Fibroblast of pulmonary artery (primary cell): Measurements from ENCODE around the gene LYRM4.

Experiments
- DNase-seq: peaks from one replicate; pipeline ENCODE4 v3.0.0-alpha.2; 2010; ENCODE audit warnings: low read depth
- H3K4me3 ChIP-seq: replicated peaks from 2 replicates; pipeline ENCODE4 v1.5.1; 2011; ENCODE audit warnings: low read depth, mild to moderate bottlenecking, control low read depth, low read length, moderate library complexity
- TF ChIP-seq, protein P1 (sequence below): IDR thresholded peaks from 2 replicates; pipeline ENCODE4 v1.5.1; 2011; ENCODE audit warnings: mild to moderate bottlenecking, control low read depth, low read length, inconsistent platforms; ENCODE audit errors: missing control alignments

LYRM4 gene

DNA sequence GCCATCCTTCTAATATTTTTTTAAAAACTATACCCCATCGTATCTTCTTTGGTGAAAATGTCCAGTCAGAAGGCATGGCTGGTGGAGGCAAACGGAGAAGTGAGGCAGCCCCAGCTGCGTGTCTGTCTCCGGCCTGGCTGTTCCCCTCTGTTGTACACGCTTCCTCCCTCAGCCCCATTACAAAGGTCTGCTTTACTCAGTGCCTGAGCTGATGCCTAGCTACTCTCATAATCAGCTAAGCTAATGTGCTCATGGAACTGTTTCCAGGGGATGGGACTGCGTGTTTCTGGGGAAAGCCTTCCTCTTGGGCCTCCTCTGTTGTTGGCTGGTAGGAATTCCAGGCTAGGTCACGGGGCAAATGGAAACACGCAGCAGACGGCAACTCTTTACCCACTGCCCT, 108.3 kb downstream of the LYRM4 start:
- DNase-seq, result no peak
- H3K4me3 ChIP-seq, result no peak overlapping the region
- TF ChIP-seq, protein P1, sequence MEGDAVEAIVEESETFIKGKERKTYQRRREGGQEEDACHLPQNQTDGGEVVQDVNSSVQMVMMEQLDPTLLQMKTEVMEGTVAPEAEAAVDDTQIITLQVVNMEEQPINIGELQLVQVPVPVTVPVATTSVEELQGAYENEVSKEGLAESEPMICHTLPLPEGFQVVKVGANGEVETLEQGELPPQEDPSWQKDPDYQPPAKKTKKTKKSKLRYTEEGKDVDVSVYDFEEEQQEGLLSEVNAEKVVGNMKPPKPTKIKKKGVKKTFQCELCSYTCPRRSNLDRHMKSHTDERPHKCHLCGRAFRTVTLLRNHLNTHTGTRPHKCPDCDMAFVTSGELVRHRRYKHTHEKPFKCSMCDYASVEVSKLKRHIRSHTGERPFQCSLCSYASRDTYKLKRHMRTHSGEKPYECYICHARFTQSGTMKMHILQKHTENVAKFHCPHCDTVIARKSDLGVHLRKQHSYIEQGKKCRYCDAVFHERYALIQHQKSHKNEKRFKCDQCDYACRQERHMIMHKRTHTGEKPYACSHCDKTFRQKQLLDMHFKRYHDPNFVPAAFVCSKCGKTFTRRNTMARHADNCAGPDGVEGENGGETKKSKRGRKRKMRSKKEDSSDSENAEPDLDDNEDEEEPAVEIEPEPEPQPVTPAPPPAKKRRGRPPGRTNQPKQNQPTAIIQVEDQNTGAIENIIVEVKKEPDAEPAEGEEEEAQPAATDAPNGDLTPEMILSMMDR, result no peak

DNA sequence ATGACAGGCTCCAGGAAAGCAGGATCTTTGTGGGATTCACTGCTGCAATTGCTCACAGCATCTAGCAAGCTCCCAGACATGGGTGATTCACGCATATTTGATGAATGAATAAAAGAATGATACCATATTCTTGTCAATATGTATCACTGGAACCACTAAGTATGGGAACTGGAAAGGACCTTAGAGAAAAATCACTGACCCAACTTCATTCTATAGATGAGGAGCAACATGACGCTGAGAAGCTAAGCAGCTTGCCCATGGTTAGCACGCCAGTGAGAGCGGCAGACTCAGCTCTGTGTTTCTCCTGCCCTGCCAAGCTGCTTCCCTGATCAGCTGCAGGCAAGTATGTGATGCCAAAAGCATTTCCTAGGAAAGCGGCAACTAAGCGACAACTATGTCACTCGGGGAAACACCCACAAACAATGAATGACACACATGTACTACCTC, 108.8 kb downstream of the LYRM4 start:
- TF ChIP-seq, protein P1, result no peak
- DNase-seq, result peak; percentile 63
- H3K4me3 ChIP-seq, result no peak overlapping the region

DNA sequence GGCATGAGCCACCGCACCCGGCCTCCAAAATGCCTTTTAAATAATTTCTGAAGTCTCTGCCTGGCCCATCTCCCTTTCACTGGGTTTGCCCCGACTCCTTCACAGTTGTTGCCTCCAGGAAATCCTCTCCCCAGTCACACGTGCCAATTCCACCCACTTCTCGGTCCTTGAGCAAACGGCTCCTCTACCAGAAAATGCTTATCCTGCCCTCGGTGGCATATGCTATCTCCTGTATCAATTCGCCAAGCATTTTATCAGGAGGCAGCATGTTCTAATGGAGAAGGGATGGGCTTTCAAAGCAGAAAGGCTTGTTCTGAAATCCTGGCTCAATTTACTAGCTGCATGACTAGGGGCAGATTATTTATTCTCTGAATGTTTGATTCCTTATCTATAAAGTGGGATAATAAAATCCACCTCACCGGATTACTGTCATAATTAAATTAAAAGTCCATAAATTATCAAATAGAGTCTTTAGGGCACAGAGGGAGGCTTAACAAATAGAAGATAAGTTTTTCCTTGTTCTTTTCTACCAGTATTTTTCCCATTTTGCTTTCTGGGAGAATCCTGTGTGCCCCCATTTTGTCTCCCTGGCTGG, 109.3 kb downstream of the LYRM4 start:
- DNase-seq, result no peak
- H3K4me3 ChIP-seq, result no peak overlapping the region
- TF ChIP-seq, protein P1, result no peak

DNA sequence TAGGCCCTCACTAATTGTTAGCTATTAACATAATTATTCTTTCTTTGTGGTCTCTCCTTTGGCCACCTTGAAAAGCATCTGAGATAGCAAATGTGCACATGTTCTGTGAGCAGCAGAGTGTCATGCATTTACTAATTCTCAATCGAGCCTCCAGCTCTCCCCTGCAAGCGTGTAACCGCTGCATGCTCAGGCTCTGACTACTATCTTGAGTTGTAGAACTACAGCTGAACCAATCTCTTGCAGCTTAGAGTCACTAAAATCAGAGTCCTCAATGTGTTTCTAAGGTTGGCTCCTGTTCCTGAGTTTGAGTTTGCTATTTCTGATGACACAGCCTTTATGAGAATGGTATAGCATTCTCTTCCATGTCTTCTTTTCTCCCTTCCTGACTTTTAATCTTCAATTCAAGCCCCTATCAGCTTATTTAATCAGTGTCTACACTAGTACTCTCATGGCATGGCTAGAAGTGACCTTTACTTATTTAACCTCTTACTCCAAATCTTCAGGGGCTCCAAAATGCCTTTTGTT, 110.1 kb downstream of the LYRM4 start:
- H3K4me3 ChIP-seq, result no peak overlapping the region
- TF ChIP-seq, protein P1, result no peak
- no peak for DNase-seq

DNA sequence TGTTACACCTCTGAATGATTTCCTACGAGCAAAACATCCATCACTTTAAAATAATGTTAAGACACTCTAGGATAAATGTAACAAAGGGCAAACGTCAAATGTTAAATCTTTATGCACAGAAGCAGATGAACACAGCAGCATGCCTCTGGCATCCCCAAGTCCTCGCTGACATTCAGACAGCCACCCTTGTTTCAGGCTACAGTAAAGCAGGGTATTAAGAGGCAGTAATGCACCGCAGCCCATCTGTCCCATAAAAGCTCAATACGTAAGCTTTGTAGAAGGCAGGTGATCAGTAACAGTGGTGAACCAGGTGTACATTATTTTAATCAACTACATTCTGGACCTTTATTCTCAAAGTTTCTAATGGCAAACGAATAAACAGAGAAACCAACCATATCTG, 110.9 kb downstream of the LYRM4 start:
- no peak overlapping the region for H3K4me3 ChIP-seq
- TF ChIP-seq, protein P1, result no peak
- DNase-seq, result no peak

DNA sequence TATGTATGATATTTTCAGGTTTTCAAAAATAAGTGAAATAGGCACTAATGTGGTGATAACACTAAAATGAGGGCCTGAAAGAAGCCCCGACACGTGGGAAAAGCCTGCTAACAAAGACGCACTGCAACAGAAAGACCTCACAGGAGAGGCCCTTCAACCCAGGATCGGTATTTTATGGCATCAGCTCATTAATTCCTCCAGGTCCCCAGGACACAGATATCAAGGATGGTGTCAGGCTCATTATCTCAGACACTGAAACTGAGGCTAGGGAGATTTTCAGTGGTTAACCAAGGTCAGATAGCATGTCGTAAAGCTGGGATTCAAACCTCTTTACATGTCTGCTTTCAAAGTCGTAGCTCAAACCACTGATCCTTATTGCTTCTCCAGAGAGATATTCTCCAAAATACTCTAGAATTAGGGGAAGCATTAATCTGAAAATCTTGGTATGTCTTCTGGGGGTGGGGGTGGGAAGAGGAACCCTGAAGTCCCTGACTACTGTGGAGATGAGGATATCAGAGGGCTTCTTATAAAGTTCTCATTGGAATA, 111.5 kb downstream of the LYRM4 start:
- H3K4me3 ChIP-seq, result no peak overlapping the region
- TF ChIP-seq, protein P1, result no peak
- no peak for DNase-seq

DNA sequence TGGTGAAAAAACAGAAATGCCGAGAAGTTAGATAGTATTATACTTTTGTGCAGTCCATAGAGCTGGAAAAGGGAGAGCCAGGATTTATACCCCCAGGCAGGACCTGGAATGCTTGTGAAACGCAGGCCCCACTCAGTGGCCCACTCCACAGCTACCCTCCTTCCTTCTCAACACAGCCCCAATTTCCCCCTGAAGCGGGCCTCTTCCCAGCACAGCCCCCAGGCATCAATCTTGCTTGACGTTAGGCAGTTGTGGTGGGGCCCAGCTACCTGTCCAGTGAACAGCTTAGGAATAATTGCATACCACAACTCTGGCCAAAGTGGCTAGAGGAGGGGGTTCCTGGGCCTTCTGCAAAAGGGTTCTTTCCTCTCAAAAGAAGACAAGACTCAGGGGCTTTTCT, 114.4 kb downstream of the LYRM4 start:
- TF ChIP-seq, protein P1, result no peak
- no peak for DNase-seq
- no peak overlapping the region for H3K4me3 ChIP-seq
